Measurements from ENCODE around the gene KCNAB1.

Gene KCNAB1

GRCh38 chr3:156349111-156349510 is 228.7 kb downstream of the KCNAB1 start:
- no peak for TF ChIP-seq CTCF (IDR thresholded peaks at IDR 0.05; ENCODE audit: insufficient read depth, low read depth, low read length, missing control alignments)
- no peak overlapping the region for H3K4me3 ChIP-seq (ENCODE audit: low read length)
- DNase-seq (ENCODE audit: low read depth): no peak

- H3K4me3 ChIP-seq (ENCODE audit: low read length): no peak overlapping the region
- DNase-seq (ENCODE audit: low read depth): no peak
- TF ChIP-seq CTCF (IDR thresholded peaks at IDR 0.05; ENCODE audit: insufficient read depth, low read depth, low read length, missing control alignments): no peak
These were observed 229.6 kb downstream of the KCNAB1 start for GRCh38 chr3:156349978-156350377.

DNA sequence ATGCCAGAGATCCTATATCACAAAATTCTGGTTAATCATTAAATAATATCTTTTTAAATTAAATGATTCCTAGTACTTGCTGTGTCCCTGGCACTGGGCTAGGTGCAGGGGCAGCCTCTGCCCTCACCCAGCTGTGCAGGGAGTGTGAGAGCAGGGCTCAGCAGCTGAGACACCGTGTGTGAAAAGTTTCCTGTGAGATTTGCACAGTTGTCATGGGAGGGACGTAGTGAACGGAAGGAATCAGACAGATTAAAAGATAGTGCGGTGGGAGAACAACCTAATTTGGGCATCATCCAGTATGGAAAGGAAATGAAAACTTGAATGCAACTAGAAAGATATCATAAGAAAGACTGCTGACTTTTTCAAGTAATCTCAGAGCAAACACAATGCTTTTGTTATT is 230.4 kb downstream of the KCNAB1 start:
- no peak for TF ChIP-seq CTCF (IDR thresholded peaks at IDR 0.05; ENCODE audit: insufficient read depth, low read depth, low read length, missing control alignments)
- DNase-seq (ENCODE audit: low read depth): no peak
- no peak overlapping the region for H3K4me3 ChIP-seq (ENCODE audit: low read length)

DNA sequence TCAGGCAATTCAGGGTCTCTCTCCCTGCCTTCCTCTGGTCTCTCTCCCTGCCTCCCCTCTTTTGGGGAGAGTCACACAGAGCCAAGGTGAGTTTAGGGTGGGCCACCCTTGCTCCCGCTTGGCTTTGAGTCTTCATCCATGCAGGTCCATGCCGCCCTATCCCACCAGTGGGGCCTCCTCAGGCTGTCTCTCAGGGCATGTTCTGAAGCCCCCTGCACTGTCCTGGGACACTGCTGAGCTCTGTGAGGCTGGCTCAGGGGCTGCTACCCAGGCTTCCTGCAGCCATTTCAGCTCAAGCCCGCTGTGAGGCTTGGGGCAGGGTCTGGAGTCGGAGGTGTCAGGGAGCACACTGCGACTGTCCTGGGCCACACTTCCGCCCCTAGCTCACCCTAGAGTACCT is 231.4 kb downstream of the KCNAB1 start:
- H3K4me3 ChIP-seq (ENCODE audit: low read length): no peak overlapping the region
- no peak for DNase-seq (ENCODE audit: low read depth)
- TF ChIP-seq CTCF (IDR thresholded peaks at IDR 0.05; ENCODE audit: insufficient read depth, low read depth, low read length, missing control alignments): no peak

GRCh38 chr3:156352728-156353127 is 232.3 kb downstream of the KCNAB1 start:
- no peak for DNase-seq (ENCODE audit: low read depth)
- H3K4me3 ChIP-seq (ENCODE audit: low read length): no peak overlapping the region
- no peak for TF ChIP-seq CTCF (IDR thresholded peaks at IDR 0.05; ENCODE audit: insufficient read depth, low read depth, low read length, missing control alignments)

DNA sequence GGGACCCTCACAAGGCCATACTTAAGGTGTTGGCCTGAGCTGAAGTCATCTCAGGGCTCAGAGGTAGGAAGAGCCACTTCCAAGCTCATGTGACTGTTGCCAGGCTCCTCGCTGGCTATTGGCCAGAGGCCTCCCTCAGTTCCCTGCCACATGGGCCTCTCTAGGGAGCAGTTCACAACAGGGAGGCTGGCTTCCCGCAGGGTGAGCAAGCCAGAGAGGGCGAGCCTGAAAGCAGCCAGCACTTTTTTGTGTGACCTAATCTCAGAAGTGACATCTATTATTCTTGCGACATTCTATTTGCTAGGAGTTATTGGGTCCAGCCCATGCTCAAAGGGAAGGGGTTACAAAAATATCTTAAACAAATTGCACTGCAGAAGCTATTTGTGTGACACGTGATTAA is 233.2 kb downstream of the KCNAB1 start:
- no peak for TF ChIP-seq CTCF (IDR thresholded peaks at IDR 0.05; ENCODE audit: insufficient read depth, low read depth, low read length, missing control alignments)
- no peak for DNase-seq (ENCODE audit: low read depth)
- no peak overlapping the region for H3K4me3 ChIP-seq (ENCODE audit: low read length)

DNA sequence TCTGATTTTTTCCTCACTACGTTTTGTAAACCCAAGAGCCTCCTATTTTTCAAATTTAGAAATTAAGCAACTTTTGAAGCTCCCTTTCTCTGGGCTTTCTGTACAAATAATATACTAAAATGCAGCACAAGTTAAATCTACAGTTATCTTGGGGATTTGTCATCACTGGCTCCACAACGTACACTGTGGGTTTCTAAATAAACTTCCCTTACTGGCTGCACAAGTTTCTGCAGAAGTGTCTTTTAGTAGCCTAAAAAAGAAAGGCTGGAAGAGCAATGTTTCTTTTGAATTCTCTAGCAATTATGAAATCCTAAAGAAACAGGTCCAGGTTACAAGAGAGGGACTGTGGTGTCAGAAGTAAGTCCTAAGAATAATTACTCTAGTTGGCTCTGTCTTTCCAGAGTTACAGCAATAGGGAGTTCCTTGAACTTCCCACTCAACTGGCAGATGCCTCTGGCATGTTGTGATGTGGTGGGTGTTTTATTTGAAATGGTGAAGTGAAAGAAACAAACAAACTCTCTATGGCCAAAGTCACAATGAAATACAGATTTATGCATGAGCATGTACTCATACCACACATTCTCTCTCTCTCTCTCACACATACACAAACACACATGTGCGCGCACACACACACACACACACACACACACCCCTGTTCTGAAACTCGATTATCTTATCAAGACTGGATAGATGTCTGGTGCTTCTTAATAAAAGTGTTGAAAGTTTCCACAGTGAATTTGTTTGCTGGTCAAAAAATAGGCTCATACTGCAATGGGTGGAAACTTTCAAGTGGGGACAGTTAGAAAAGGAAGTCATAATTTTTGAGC is 236.4 kb downstream of the KCNAB1 start:
- no peak for DNase-seq (ENCODE audit: low read depth)
- no peak overlapping the region for H3K4me3 ChIP-seq (ENCODE audit: low read length)
- no peak for TF ChIP-seq CTCF (IDR thresholded peaks at IDR 0.05; ENCODE audit: insufficient read depth, low read depth, low read length, missing control alignments)
